ENCODE results near the gene CEP112. TPM values are rescaled to one million over a fixed set of nuclear protein-coding genes. Genes with fewer than 3 reads are reported as not detected.

The CEP112 gene
- total and polyA plus RNA-seq, 2 of the 8 experiments (the other 6 are each of a cell fraction or from before 2014, with no cell fraction given) = 0.62 to 3.1 TPM

- Histone ChIP-seq H2AFZ (ENCODE audit: low read length) (no peak overlapping the region), H3K56ac (replicated peaks; ENCODE audit: insufficient read length, low read depth, low read length) (no peak overlapping the region), H3K36me3 (ENCODE audit: control insufficient read depth in 2 of 4, insufficient read depth in 4 of 4, low read length in 3 of 4) (no peaks in the 10 kb centered on the region), H3K4me3 (ENCODE audit: extremely low read depth in 1 of 4, insufficient read depth in 2 of 4, low read depth in 3 of 4, low read length in 4 of 4) (no peak overlapping the region), H3K18ac (ENCODE audit: extremely low read depth, low read length) (no peak overlapping the region), H2AK5ac (ENCODE audit: low read depth, low read length) (no peak overlapping the region), H4K5ac (ENCODE audit: insufficient read length, low read depth, low read length) (no peak overlapping the region), H4K8ac (ENCODE audit: extremely low read depth, insufficient read depth, low read length) (no peak overlapping the region), H3K23me2 (ENCODE audit: low read depth, low read length) (no peaks in the 10 kb centered on the region; the same call in 1 of the 2 replicates), H2BK120ac (replicated peaks; ENCODE audit: low read depth, low read length) (no peak overlapping the region), H3K4ac (replicated peaks; ENCODE audit: insufficient read length, low read depth, low read length) (no peak overlapping the region), H3K9me3 (ENCODE audit: insufficient read depth in 2 of 2, low read depth in 1 of 2, low read length in 1 of 2) (no peaks in the 10 kb centered on the region), H3K4me1 (replicated peaks in 1 of 4; ENCODE audit: control insufficient read depth in 3 of 4, insufficient read depth in 4 of 4, low read length in 3 of 4) (no peaks in the 10 kb centered on the region), H3K79me2 (ENCODE audit: control insufficient read depth in 1 of 2, insufficient read depth in 2 of 2, low read length in 2 of 2) (no peaks in the 10 kb centered on the region), H4K20me1 (replicated peaks in 1 of 2; ENCODE audit: control insufficient read depth in 1 of 2, insufficient read depth in 2 of 2, low read length in 2 of 2) (no peaks in the 10 kb centered on the region), H2BK15ac (ENCODE audit: low read length) (no peak overlapping the region), H3K4me2 (ENCODE audit: insufficient read depth in 1 of 2, low read depth in 2 of 2, low read length in 2 of 2) (no peak overlapping the region), H3K14ac (ENCODE audit: insufficient read length) (no peak overlapping the region), H3K27ac (ENCODE audit: low read depth, low read length) (no peak overlapping the region), H3K9ac (replicated peaks in 1 of 4; ENCODE audit: extremely low read depth in 1 of 4, low read depth in 3 of 4, low read length in 3 of 4) (no peak overlapping the region), H3K23ac (ENCODE audit: insufficient read length) (no peak overlapping the region), H3K27me3 (replicated peaks in 1 of 4; ENCODE audit: control insufficient read depth in 3 of 4, extremely low read depth in 1 of 4, insufficient read depth in 3 of 4, low read length in 3 of 4) (peaks cover 0 to 1% (median 0%) of the 10 kb centered on the region in 4 experiments; a peak in 1 of 7 replicates), H2BK5ac (ENCODE audit: low read depth, low read length) (no peak overlapping the region), H3K79me1 (ENCODE audit: low read depth, low read length) (no peaks in the 10 kb centered on the region), H2BK20ac (ENCODE audit: low read length) (no peak overlapping the region), H2BK12ac (ENCODE audit: low read depth, low read length) (no peak overlapping the region), H4K91ac (replicated peaks; ENCODE audit: insufficient read length, low read length) (no peak overlapping the region)
- DNase-seq (ENCODE audit: low read depth in 1 of 2, low spot score in 2 of 2) = no peak
- FAIRE-seq = no peak
- POLR2A ChIA-PET (ENCODE audit: partially characterized antibody) = no interaction called here
- CTCF ChIA-PET (ENCODE audit: partially characterized antibody) = interaction anchor here (0.7 to 1.4 kb wide), 3 partner anchors 16 to 951 kb away, joined by 3 read pairs; no protein-coding TSS in a partner anchor
- TF ChIP-seq TBP (IDR thresholded peaks at IDR 0.05; ENCODE audit: low read depth, low read length) (no peak), CBX5 (IDR thresholded peaks at IDR 0.05; ENCODE audit: low read depth, low read length) (no peak), KDM5A (IDR thresholded peaks at IDR 0.05; ENCODE audit: low read length) (no peak), CHD1 (IDR thresholded peaks at IDR 0.05; ENCODE audit: low read depth, low read length) (no peak), SP1 (IDR thresholded peaks at IDR 0.05; ENCODE audit: low read depth, low read length) (no peak), NANOG (IDR thresholded peaks at IDR 0.05; ENCODE audit: insufficient read depth, low read depth, low read length, poor library complexity, severe bottlenecking) (no peak), TAF7 (optimal IDR thresholded peaks at IDR 0.05; ENCODE audit: borderline replicate concordance, low read depth, low read length) (no peak), CREB1 (IDR thresholded peaks at IDR 0.05) (no peak), SUZ12 (IDR thresholded peaks at IDR 0.05; ENCODE audit: low read length) (no peak), USF2 (IDR thresholded peaks at IDR 0.05; ENCODE audit: low read length) (no peak), BCL11A (IDR thresholded peaks at IDR 0.05; ENCODE audit: low read depth in 2 of 2, low read length in 2 of 2) (no peak), BRCA1 (IDR thresholded peaks at IDR 0.05; ENCODE audit: low read depth, low read length) (no peak), HDAC2 (IDR thresholded peaks at IDR 0.05; ENCODE audit: borderline replicate concordance in 1 of 2, low read depth in 2 of 2, low read length in 2 of 2) (no peak), JUN (IDR thresholded peaks at IDR 0.05; ENCODE audit: low read depth, low read length) (no peak)
Observed at GRCh38 chr17:66183529-66183928, 8.4 kb downstream of the CEP112 start.

All from H1 (cell line).